Measurements from ENCODE around the gene SEC16A. TPM values are rescaled to one million over a fixed set of nuclear protein-coding genes. Genes with fewer than 3 reads are reported as not detected.

The SEC16A gene
- total RNA-seq, 2 donors from 2014 or later: 35.3 to 75.8 TPM

DNA sequence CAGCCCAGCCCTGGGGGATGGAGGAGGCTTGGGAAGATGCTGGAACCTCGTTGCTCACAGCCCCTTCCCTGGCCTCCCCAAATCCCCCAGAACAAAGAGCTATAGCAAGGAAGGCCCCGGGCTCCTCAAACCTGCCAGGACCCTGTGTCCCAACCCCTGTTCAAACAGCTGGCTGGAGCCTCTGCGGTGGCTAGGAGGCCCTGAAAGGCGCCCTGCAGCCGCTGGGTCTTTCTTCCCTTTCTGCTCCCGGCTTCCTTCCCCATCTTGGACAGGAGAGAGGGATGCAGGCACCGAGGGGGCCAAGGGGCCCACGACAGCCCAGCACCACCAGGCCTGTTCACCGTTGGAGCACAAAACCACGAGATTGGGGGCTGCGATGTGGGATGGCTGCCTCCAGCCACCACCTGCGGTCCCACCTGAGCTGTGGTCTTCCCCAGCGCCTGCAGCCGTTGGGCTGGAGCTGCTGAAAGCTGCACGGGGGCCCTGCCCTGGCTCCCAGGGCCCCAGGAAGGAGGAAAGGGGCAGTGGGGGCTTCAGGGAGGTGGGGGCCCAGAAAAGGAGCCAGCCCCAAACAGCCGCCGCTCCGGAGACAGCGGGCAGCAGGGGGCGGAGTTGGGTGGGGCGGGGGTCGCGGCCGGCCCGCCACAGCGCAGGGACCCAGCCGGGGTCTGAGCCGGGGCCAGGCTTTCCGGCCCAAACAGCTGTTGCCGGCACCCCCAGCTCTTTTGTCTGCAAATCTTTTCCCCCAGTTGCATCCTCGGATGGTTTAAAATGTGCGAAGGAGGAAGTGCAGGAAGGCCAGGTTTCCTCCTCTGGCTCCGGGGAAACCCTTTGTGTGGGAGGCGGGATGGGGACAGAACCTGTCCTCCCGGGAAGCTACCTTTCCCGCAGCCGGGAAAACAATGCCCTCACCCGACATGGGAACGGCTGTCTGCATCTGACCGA, 46.9 kb upstream of the SEC16A start:
- TF ChIP-seq POLR2A (IDR thresholded peaks at IDR 0.05): no peak
- TF ChIP-seq, protein P1, sequence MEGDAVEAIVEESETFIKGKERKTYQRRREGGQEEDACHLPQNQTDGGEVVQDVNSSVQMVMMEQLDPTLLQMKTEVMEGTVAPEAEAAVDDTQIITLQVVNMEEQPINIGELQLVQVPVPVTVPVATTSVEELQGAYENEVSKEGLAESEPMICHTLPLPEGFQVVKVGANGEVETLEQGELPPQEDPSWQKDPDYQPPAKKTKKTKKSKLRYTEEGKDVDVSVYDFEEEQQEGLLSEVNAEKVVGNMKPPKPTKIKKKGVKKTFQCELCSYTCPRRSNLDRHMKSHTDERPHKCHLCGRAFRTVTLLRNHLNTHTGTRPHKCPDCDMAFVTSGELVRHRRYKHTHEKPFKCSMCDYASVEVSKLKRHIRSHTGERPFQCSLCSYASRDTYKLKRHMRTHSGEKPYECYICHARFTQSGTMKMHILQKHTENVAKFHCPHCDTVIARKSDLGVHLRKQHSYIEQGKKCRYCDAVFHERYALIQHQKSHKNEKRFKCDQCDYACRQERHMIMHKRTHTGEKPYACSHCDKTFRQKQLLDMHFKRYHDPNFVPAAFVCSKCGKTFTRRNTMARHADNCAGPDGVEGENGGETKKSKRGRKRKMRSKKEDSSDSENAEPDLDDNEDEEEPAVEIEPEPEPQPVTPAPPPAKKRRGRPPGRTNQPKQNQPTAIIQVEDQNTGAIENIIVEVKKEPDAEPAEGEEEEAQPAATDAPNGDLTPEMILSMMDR (IDR thresholded peaks at IDR 0.05): no peak
- DNase-seq: no peak

GRCh38 chr9:136528716-136529341, 46.0 kb upstream of the SEC16A start:
- whole genome bisulfite sequencing, 2 donors: 81 to 92% methylated on average over 6 to 12 of the region's 12 CpGs
- Histone ChIP-seq H3K27me3 (no peaks in the 10 kb centered on the region), H3K36me3 (replicated peaks in 1 of 2; ENCODE audit: insufficient read depth in 1 of 2, low read depth in 2 of 2) (no peaks in the 10 kb centered on the region), H3K9me3 (no peaks in the 10 kb centered on the region), H3K4me1 (peaks cover 85% of the 10 kb centered on the region), H3K4me3 (no peak overlapping the region), H3K27ac (peak overlapping the region in 1 of 4 donors; percentile 20)
- no peak for DNase-seq
- intact Hi-C loops (cut with DNase I): no loop called here
- no peak for TF ChIP-seq POLR2A (IDR thresholded peaks at IDR 0.05)
- TF ChIP-seq, protein P1 (IDR thresholded peaks at IDR 0.05): no peak
- ATAC-seq: no peak

More for the DNA sequence above, 46.9 kb upstream of the SEC16A start:
- 72 to 85% methylated on average over 25 to 32 of the region's 40 CpGs for WGBS, 2 donors
- Histone ChIP-seq H3K27me3 (no peaks in the 10 kb centered on the region), H3K36me3 (replicated peaks in 1 of 2; ENCODE audit: insufficient read depth in 1 of 2, low read depth in 2 of 2) (no peaks in the 10 kb centered on the region), H3K27ac (peak overlapping the region in 2 of 4 donors; percentile 20 to 28), H3K9me3 (no peaks in the 10 kb centered on the region), H3K4me3 (no peak overlapping the region), H3K4me1 (peaks cover 84% of the 10 kb centered on the region)
- ATAC-seq: no peak
- intact Hi-C loops (cut with DNase I): no loop called here

DNA sequence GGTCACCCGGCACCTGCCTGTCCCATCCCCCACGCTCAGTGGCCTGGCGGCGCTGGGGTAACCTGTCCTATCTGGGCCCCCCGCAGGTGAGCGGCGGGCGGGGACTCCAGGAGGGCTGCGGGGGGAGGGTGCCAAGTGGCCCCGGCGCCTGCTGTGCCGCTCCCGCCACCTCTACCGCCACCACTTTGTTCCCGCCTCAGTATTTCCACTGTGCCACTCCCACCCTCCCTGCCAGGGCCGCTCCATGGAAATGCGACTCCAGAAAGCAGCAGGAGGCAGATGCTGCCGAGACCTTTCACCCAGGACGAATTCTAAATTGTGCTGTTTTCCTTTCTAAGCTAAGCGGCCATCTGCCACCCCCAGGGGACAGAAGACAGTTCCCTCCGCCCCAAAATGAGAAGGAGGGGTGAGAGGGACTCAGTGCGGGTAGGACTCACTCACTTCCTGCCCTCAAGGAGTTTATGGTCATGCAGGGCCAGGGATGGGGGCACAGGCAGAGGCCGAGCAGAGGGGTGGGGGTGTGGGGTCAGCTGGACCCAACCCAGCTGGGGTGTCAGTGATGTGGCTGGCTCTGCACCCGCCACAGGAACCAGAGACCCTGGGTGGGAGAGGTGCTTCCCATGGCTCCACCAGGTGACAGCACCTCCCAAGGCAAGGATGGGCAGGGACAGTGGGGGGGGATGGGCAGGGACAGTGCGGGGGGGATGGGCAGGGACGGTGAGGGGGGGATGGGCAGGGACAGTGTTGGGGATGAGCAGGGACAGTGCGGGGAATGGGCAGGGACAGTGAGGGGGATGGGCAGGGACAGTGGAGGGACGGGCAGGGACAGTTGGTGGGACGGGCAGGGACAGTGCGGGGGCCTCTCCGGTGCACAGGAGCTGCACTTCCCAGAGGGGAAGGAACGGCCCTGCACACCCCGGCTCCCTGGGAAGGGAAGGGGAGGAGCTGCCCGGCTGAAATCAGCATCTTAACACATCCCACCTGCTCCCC, 45.2 kb upstream of the SEC16A start:
- ATAC-seq (no peak), DNase-seq (peak in 2 of 4 donors; percentile 42 to 54)
- Histone ChIP-seq H3K27ac (peak overlapping the region in 3 of 4 donors; percentile 51 to 67 (median 54)), H3K36me3 (replicated peaks in 1 of 2; ENCODE audit: insufficient read depth in 1 of 2, low read depth in 2 of 2) (no peaks in the 10 kb centered on the region), H3K9me3 (no peaks in the 10 kb centered on the region), H3K4me3 (no peak overlapping the region), H3K4me1 (peaks cover 86% of the 10 kb centered on the region), H3K27me3 (no peaks in the 10 kb centered on the region)
- intact Hi-C loops (cut with DNase I): no loop called here
- TF ChIP-seq POLR2A (IDR thresholded peaks at IDR 0.05): no peak
- TF ChIP-seq, protein P1 (IDR thresholded peaks at IDR 0.05): no peak
- WGBS, 2 donors: 65 to 73% methylated on average over 14 to 33 of the region's 34 CpGs

DNA sequence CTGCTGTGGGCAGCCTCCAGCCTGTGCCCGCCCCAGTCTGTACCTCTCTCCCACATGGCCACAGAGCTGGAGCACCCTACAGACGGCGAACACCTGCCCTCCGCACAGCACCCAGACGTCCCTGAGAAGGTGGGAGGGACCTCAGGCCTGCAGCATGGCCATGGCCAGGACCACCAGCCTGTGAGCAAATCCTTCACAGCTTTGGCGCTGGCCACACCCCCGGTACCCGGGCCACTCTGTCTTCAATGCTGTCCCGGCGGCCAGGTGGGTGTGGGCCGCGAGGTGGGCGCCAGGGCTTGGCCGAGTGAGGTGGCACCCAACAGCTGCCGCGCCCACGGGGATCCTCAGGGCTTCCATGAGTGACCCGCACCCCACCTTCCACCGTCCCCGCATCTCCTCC, 44.3 kb upstream of the SEC16A start:
- peaks cover 81% of the 10 kb centered on the region for H3K4me1 ChIP-seq
- intact Hi-C loops (cut with DNase I): no loop called here

More for the DNA sequence above, 44.3 kb upstream of the SEC16A start:
- ATAC-seq (no peak), DNase-seq (no peak)
- Histone ChIP-seq H3K9me3 (no peaks in the 10 kb centered on the region), H3K36me3 (replicated peaks in 1 of 2; ENCODE audit: insufficient read depth in 1 of 2, low read depth in 2 of 2) (no peaks in the 10 kb centered on the region), H3K4me3 (no peak overlapping the region), H3K27me3 (no peaks in the 10 kb centered on the region), H3K27ac (peak overlapping the region in 3 of 4 donors; percentile 54 to 84 (median 67))
- WGBS, 2 donors: 73 to 86% methylated on average over 4 to 20 of the region's 20 CpGs
- no peak for TF ChIP-seq POLR2A (IDR thresholded peaks at IDR 0.05)
- TF ChIP-seq, protein P1 (IDR thresholded peaks at IDR 0.05): no peak

Measured in body of pancreas (tissue), 4 donors.